Hypothalamus (tissue), 51 donors: ENCODE results near the gene TRAPPC14.
A peak's percentile ranks its signal among the peaks of the same experiment; 100 is the strongest.
"Not testable (repeated sequence)": the region's sequence is repeated elsewhere in the genome, so short reads cannot be mapped to it uniquely, and the experiment has no call there.

ENCODE experiments used
- DNase-seq, 51 donors: peaks; one replicate each; lab custom pipeline; 2025; lab: John Stamatoyannopoulos, UW

Gene TRAPPC14, protein sequence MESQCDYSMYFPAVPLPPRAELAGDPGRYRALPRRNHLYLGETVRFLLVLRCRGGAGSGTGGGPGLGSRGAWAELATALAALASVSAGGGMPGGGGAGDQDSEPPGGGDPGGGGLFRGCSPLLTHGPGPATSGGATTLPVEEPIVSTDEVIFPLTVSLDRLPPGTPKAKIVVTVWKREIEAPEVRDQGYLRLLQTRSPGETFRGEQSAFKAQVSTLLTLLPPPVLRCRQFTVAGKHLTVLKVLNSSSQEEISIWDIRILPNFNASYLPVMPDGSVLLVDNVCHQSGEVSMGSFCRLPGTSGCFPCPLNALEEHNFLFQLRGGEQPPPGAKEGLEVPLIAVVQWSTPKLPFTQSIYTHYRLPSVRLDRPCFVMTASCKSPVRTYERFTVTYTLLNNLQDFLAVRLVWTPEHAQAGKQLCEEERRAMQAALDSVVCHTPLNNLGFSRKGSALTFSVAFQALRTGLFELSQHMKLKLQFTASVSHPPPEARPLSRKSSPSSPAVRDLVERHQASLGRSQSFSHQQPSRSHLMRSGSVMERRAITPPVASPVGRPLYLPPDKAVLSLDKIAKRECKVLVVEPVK

DNA sequence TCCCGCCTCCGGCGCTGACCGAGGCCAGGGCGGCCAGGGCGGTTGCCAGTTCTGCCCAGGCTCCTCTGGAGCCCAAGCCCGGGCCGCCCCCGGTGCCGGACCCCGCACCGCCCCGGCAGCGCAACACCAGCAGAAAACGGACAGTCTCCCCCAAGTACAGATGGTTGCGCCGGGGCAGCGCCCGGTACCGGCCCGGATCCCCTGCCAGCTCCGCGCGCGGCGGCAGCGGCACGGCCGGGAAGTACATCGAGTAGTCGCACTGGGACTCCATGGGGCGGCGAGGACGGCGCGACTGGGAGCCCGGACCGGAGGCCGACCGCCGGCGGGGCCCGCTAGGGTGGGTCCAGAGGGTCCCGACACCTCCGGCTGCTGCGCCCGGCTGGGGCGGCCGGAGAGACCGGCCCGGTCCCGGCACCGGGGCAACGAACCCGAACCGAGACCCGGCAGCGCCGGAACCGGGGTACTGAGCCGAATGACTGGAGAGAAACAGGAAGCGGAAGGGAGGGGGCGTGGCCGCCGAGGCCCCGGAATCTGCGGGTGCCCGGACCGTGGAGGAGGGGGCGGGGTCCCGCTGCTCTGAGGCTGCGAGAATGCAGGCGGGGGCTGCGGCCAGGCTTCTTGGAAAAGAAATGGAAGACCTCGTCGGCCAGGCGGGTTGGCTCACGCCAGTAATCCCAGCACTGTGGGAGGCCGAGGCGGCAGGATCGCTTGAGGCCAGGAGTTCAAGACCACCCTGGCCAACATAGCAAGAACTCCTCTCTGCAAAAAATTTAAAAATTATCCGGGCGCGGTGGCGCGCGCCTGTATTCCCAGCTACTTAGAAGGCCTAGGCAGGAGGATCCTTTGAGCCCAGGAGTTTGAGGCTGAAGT, at the start of gene TRAPPC14:
TSS of gene TRAPPC14 (minus strand) at position 495 of the 870 bp plus-strand sequence. CDS start at position 271, 224 bp downstream.
- DNase-seq: peak; percentile 30 to 93 (median 84)

GRCh38 chr7:100204454-100204853, 45.9 kb upstream of the TRAPPC14 start:
- no peak for DNase-seq

GRCh38 chr7:100200693-100201092, 42.2 kb upstream of the TRAPPC14 start:
- DNase-seq: no peak

GRCh38 chr7:100198266-100198665, 39.7 kb upstream of the TRAPPC14 start:
- peak in 1 of 51 donors; percentile 25 for DNase-seq

- DNase-seq: not testable (repeated sequence)
Observed at GRCh38 chr7:100195901-100196322, 37.4 kb upstream of the TRAPPC14 start.

GRCh38 chr7:100195222-100195621, 36.7 kb upstream of the TRAPPC14 start:
- no peak for DNase-seq

DNA sequence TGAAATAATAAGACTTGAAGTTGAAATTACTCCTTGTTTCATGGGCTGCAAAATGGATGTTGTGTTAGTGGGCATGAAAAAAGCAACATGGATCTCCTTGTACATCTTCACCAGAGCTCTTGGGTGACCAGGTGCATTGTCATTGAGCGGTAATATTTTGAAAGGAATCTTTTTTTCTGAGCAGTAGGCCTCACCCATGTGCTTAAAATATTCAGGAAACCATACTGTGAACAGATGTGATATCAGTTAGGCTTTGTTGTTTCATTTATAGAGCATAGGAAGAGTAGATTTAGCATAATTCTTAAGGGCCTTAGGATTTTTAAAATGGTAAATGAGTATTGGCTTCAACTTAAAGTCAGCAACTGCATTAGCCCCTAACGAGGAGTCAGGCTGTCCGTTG, 34.4 kb upstream of the TRAPPC14 start:
- DNase-seq: no peak

- not testable (repeated sequence) for DNase-seq
Observed at GRCh38 chr7:100192281-100192862, 33.8 kb upstream of the TRAPPC14 start.

GRCh38 chr7:100191775-100192174, 33.3 kb upstream of the TRAPPC14 start:
- DNase-seq: no peak

GRCh38 chr7:100190048-100190711, 31.7 kb upstream of the TRAPPC14 start:
- DNase-seq: no peak

- no peak for DNase-seq
Observed at GRCh38 chr7:100189061-100189460, 30.5 kb upstream of the TRAPPC14 start.

DNA sequence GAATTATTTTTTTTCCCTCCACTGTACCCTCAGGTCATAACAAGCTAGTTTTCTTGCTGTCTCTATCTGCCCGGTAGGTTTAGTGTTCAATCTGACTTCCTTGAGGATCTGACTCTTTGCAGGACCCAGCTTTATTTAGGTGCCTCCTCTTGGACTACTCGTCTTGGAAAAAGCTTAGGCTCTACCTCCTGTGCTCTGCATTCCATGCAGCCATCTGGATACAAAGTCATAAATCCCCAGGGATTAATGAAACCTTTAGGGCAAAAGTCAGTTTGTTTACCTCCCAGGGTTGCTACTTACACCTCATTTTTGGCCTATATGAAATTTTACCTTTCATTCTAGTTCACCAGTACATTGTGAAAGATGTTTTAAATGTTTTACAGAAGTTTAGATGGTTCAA, 27.2 kb upstream of the TRAPPC14 start:
- DNase-seq: no peak

- DNase-seq: not testable (repeated sequence)
Observed at GRCh38 chr7:100183090-100183489, 24.6 kb upstream of the TRAPPC14 start.

DNA sequence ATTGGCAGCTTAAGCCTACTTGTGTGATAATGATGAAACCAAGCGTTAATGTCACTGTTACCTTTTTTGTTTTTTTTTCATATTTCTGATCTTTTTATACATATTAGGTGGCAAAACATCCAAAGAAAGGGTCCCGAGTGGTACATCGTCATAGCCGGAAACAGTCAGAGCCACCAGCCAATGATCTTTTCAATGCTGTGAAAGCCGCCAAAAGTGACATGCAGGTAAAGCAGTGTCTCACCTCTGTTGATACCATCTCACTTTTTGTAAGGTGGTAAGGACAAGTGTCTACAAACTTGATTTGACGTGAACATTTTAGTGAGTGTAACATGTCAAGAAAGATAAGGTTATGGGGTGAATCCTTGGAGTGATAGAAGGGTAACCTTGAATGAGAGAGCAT, 24.1 kb upstream of the TRAPPC14 start:
- not testable (repeated sequence) for DNase-seq

GRCh38 chr7:100180084-100180483, 21.6 kb upstream of the TRAPPC14 start:
- DNase-seq: not testable (repeated sequence)

- DNase-seq: peak in 50 of 51 donors; percentile 43 to 94 (median 83)
Observed at GRCh38 chr7:100177045-100178001, 18.8 kb upstream of the TRAPPC14 start, which contains the start of the genes GPC2 and STAG3. Gene GPC2 (minus strand): TSS chr7:100177381. CDS start chr7:100177199, 182 bp downstream. Gene STAG3 (plus strand): TSS chr7:100177918. CDS start chr7:100180557, 2,639 bp downstream.

GRCh38 chr7:100176096-100177044, 17.8 kb upstream of the TRAPPC14 start:
- DNase-seq: no peak
